Measurements from ENCODE around the gene CIBAR2.

GRCh38 chr16:85136213-85136701 is 24.0 kb upstream of the CIBAR2 start:
- TF ChIP-seq EZH2 (IDR thresholded peaks at IDR 0.05; ENCODE audit: insufficient read depth, poor library complexity, severe bottlenecking) (no peak), EZH2phosphoT487 (IDR thresholded peaks at IDR 0.05; ENCODE audit: insufficient read depth, low read depth) (no peak)
